ENCODE results near the gene ARL3. TPM values are rescaled to one million over a fixed set of nuclear protein-coding genes. Genes with fewer than 3 reads are reported as not detected.

Gene ARL3
- total RNA-seq, 4 donors from 2014 or later: 1.6 to 3.8 (median 3.2) TPM

GRCh38 chr10:102641402-102641801 lies 72.8 kb downstream of the ARL3 start:
- H3K4me3 ChIP-seq (ENCODE audit: low read depth, poor library complexity, severe bottlenecking): no peak overlapping the region
- TF ChIP-seq CTCF (IDR thresholded peaks at IDR 0.05) (no peak), POLR2A (IDR thresholded peaks at IDR 0.05) (no peak)
- DNase-seq (ENCODE audit: low spot score in 2 of 2): no peak
- intact Hi-C loops (cut with DNase I; ENCODE audit: low total_unique reads): no loop called here
- 16 to 19% methylated on average over 7 of the region's 7 CpGs for WGBS, 2 donors

- TF ChIP-seq CTCF (IDR thresholded peaks at IDR 0.05) (no peak), POLR2A (IDR thresholded peaks at IDR 0.05) (no peak)
- intact Hi-C loops (cut with DNase I; ENCODE audit: low total_unique reads): no loop called here
- no peak for DNase-seq (ENCODE audit: low spot score in 2 of 2)
- WGBS, 2 donors: 14 to 22% methylated on average over 2 of the region's 2 CpGs
- no peak overlapping the region for H3K4me3 ChIP-seq (ENCODE audit: low read depth, poor library complexity, severe bottlenecking)
Measured at GRCh38 chr10:102639537-102639936, 74.7 kb downstream of the ARL3 start.

- WGBS, 2 donors: 65 to 67% methylated on average over 4 of the region's 4 CpGs
- TF ChIP-seq POLR2A (IDR thresholded peaks at IDR 0.05): no peak
- TF ChIP-seq CTCF (IDR thresholded peaks at IDR 0.05): no peak
- intact Hi-C loops (cut with DNase I; ENCODE audit: low total_unique reads): no loop called here
- no peak for DNase-seq (ENCODE audit: low spot score in 2 of 2)
- no peak overlapping the region for H3K4me3 ChIP-seq (ENCODE audit: low read depth, poor library complexity, severe bottlenecking)
Measured at GRCh38 chr10:102635377-102635776, 78.8 kb downstream of the ARL3 start.

- no peak for DNase-seq (ENCODE audit: low spot score in 2 of 2)
- WGBS, 2 donors: 39 to 51% methylated on average over 4 of the region's 4 CpGs
- intact Hi-C loops (cut with DNase I; ENCODE audit: low total_unique reads): no loop called here
Measured at GRCh38 chr10:102634686-102635085, 79.5 kb downstream of the ARL3 start.

GRCh38 chr10:102633848-102634247 lies 80.3 kb downstream of the ARL3 start:
- DNase-seq (ENCODE audit: low spot score in 2 of 2): no peak
- TF ChIP-seq POLR2A (IDR thresholded peaks at IDR 0.05): no peak
- no peak for TF ChIP-seq CTCF (IDR thresholded peaks at IDR 0.05)
- WGBS, 2 donors: 81 to 82% methylated on average over 4 to 5 of the region's 5 CpGs
- intact Hi-C loops (cut with DNase I; ENCODE audit: low total_unique reads): no loop called here
- H3K4me3 ChIP-seq (ENCODE audit: low read depth, poor library complexity, severe bottlenecking): no peak overlapping the region

More at GRCh38 chr10:102634686-102635085, 79.5 kb downstream of the ARL3 start:
- no peak for TF ChIP-seq CTCF (IDR thresholded peaks at IDR 0.05)
- TF ChIP-seq POLR2A (IDR thresholded peaks at IDR 0.05): no peak
- H3K4me3 ChIP-seq (ENCODE audit: low read depth, poor library complexity, severe bottlenecking): no peak overlapping the region

- intact Hi-C loops (cut with DNase I; ENCODE audit: low total_unique reads): no loop called here
- DNase-seq (ENCODE audit: low spot score in 2 of 2): no peak
- 31 to 39% methylated on average over 6 of the region's 6 CpGs for WGBS, 2 donors
- no peak overlapping the region for H3K4me3 ChIP-seq (ENCODE audit: low read depth, poor library complexity, severe bottlenecking)
- TF ChIP-seq CTCF (IDR thresholded peaks at IDR 0.05) (no peak), POLR2A (IDR thresholded peaks at IDR 0.05) (no peak)
Measured at GRCh38 chr10:102633287-102633686, 80.9 kb downstream of the ARL3 start.

All from lower leg skin (tissue), 4 donors.